GM18858 (cell line): Measurements from ENCODE around the gene ZNRF1.
"Not testable (repeated sequence)": the region's sequence is repeated elsewhere in the genome, so short reads cannot be mapped to it uniquely, and the experiment has no call there.

Source experiments
- ATAC-seq: cut with Tn5 transposase; IDR thresholded peaks from one replicate; pipeline ENCODE4 v1.9.1; 2021; ENCODE audit not compliant: unreplicated experiment

Gene ZNRF1

DNA sequence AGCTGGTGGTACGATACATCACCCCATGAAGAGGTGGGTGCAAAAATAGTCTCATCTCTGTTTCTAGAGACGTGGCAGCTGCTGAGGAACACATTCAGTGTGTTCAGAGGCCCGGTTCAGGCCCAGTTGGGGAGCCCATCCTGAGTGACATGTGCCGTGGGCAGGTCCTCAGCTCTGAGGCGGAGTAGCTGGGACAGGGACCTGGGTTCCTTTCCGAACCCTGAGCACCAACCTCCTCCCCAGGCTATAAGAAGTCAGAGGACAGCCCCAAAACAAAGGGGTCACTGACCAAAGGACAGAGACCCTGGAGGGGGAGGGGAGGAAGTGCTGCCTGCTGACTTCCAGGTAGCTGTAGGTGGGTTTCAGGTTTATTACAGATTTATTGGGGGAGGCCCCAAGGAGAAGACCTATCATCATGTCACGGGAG lies 112.7 kb downstream of the ZNRF1 start:
- no peak for ATAC-seq

DNA sequence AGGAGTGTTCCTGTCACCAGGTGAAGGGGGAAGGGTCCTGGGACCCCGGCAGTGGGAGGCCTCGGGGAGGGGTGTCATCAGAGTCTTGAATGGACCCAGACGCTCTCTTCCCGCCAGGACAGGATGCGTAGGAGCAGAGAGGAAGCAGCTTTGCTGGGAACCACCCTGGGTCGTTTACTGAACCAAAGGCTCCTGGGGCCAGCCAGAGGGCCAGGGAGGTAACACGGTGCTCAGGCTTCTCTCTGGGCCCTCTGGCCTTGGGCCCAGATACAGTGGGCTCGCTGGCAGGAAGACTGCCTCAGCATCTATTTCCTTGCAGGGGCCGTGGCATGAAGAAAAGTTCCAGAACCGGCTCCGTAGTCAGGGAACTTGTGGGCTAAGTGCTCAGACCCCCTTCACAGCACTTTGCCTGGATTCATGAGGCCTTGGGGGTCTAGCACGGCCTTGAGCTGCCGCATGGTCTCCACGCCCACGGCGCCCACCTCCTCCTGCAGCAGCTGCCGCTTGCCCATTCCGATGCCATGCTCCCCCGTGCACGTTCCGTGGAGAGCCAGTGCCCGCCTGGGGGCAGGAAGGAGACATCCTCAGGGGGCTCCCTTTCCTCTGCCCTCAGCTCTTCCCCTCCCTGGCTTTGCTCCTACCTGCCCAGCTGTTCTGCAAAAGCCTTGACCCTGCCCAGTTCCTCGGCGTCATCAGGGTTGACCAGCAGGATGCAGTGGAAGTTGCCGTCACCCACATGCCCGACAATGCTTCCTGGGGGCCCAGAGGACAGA lies 113.3 kb downstream of the ZNRF1 start:
- no peak for ATAC-seq

GRCh38 chr16:75112734-75113491 lies 114.1 kb downstream of the ZNRF1 start:
- no peak for ATAC-seq

DNA sequence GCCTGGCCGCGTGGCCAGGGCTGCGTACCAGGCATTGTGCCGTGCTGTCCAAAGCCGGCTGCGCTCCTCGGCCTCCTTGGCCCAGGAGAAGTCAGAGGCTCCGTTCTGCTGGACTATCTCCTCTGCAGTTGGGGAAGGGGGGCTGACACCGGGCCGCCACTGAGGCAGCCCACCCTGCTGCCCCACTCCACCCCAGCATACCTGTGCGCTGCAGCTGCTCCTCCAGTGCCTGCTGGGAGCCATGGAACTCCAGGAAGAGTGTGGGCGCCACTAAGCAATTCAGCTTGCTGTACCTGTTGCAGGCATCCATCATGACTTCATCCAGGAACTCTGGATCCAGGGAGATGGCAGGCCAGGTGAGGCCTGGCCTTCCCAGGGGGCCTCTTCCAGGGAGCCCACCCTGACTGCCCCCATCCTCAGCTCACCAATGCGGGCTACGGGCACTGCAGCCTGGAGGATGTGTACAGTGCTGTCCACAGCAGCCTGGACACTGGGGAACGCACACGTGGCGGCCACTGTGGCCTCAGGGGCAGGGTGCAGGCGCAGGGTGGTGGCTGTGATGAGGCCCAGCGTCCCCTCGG lies 114.8 kb downstream of the ZNRF1 start:
- no peak for ATAC-seq

DNA sequence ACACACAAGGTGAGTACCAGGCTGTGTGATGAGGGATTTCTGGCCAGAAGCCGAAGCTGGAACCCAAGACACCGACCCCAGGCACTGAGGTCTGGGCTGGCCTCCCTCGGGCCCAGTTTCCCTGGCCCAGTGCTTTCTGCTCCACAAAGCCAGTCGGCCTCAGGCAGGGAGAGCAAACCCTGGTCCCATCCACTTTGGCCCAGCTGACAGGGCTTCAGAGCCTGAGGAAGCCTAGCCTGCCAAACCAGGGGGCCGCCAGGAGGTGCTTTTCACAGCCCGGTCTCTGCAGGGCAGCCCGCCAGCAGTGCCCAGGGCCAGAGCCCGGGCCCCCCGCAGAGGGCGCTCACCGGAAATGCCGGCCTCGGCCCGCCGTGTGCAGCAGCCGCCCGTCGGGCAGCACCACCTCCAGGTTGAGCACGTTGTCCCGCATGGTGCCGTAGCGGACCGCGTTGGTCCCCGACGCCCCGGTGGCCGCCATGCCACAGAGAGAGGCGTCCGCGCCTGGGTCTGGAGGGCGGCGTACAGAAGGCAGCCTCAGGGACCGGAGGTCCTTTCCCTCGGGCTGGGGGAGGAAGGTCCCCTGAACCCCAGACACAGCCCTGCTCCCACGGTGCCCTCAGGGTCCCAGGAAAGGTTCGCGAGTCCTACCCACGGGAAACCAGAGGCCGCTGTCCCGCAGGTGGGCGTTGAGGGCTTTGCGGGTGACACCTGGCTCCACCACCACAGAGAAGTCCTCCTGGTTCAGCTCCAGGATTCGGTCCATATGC lies 115.5 kb downstream of the ZNRF1 start:
- ATAC-seq = no peak

DNA sequence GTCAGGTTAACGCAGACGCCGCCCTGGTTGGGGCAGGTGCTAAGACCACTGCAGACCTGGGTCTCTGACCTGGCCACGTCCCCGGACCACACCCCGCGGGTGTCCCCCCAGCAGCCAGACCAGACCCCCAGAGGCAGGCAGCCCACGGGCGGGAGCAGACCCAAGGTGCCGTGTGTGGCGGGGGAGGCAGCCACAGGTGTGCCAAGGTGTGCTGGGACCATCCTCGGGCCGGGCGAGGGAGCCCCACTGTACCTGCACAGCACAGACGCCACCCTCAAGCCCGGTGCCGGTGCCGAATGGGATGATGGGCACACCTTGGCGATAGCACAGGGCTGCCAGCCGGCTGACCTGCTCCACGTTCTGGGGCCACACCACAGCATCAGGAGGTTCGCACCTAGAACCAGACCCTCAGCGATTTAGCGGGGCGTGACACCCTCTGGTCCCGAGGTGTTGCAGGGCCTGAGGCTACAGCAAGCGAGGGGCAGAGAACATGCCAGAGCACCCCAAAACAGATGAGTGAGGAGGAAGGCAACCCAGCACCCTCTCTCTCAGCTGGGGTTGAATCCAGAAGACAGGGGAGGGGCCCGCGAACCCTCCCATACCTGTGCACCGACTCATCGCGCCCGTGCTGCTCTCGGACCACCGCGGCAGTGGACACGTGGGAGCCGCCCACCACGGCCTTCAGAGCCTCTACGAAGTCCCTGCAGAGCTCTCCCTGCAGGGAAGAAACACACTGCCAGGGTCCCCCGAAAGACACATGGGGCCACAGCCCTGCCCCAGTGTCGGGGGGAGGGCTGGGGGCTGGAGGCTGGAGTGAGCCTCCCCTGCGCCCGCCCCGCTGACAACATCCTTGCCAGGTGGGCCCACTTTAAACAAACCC lies 116.4 kb downstream of the ZNRF1 start:
- ATAC-seq = no peak

DNA sequence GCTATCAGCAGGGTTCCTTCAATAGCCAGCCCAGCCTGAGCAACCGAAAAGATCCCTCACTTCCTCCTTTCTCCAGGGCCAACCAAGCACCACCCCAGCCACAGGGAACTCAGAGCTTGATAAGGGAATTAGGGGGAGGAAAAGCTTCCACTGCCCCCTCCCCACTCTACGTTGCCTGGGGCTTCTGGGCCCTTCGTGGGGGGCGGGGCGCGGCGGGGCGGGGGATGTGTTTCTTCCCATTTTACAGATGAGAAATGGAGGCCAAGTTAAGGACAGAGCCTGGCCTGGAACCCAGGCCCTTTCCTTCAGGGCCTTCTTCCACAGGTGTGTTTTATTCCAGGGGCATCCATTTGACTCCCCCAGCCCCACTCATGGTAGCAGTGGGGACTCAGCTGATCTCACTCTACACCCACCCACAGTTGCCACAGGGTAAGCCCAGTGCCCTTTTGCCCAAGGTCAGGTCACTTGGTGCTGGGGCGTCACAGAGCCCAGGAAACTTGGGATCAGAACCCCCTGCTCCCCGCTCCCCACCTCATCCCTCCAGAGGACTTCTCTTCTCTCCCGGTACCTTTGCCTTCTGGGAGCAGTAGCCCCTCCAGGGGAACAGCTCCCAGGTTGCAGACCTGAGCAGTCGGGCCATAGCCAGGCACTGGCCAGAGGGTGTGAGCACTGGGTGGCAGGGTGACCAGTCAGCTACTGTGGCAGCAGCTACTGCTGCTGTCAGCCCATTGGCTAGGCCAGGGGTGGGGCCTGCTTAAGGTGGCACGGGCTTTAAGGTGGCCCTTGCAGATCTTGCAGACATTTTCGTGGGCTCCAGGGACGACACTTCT lies 117.5 kb downstream of the ZNRF1 start, which contains the start of gene LDHD:
LDHD (minus strand) TSS at position 700 of the 830 bp plus-strand sequence; CDS start at position 640, 60 bp downstream.
- ATAC-seq = no peak

DNA sequence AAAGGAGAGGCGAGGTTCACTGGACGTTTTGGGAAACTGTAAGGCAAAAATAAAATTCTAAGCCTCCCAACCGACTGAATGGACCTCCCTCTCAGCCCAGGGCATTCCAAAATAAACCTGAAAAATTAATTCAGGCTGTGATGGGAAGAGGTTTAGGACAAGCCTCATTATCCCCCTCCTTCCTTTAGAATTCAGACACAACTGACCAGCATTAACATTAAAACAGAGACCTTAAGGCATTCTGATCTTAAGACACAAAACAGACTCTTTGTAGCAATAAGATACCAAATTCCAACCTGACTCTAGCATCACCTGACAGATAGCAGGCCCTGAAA lies 118.1 kb downstream of the ZNRF1 start:
- ATAC-seq = no peak

- no peak for ATAC-seq
Measured at GRCh38 chr16:75118943-75119539, 120.2 kb downstream of the ZNRF1 start.

- no peak for ATAC-seq
Measured at GRCh38 chr16:75120253-75120652, 121.4 kb downstream of the ZNRF1 start.

- no peak for ATAC-seq
Measured at GRCh38 chr16:75121949-75122568, 123.2 kb downstream of the ZNRF1 start.

DNA sequence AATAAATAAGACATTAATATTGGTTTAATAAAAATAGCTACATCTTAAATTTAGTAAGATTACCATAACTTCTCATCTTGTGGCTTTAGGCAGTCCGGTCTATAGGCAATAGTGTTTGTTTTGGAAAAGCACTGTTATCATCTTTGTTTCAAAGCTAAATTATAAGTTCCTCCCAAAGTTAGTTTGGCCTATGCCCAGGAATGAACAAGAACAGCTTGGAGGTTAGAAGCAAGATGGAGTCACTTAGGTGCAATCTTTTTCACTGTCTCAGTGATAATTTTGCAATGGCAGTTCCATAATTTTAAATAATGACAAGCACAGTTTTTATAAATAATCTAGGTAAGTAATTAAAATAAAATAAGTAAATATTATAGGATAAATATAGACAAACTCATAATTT lies 123.8 kb downstream of the ZNRF1 start:
- ATAC-seq = no peak

- no peak for ATAC-seq
Measured at GRCh38 chr16:75127713-75128415, 129.0 kb downstream of the ZNRF1 start.

GRCh38 chr16:75129421-75130149 lies 130.8 kb downstream of the ZNRF1 start:
- not testable (repeated sequence) for ATAC-seq

DNA sequence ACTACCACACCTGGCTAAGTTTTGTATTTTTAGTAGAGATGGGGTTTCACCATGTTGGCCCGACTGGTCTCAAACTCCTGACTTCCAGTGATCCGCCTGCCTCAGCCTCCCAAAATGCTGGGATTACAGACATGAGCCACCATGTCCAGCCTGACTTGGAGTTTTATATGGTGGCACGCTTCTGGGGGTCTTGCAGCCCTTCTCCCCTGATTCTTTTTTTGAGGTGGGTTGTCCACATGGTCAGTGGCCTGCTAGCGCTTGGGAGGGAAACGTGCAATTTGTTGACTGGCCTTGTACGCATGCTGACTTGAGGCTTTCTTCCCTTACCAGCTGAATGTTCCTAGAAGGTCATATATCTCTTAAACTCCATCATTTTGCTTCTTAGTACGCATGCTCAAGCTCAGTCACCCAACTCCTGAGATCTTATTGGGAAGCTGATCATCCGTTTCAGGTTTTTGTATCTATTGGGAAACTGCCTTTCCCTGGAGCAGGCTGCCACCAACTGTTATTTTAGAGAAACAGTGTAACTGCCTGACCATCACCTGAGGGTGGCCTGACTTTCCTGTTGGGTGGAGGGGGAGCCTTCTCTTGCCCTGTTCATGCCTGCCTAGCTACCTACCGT lies 131.4 kb downstream of the ZNRF1 start:
- ATAC-seq = no peak

DNA sequence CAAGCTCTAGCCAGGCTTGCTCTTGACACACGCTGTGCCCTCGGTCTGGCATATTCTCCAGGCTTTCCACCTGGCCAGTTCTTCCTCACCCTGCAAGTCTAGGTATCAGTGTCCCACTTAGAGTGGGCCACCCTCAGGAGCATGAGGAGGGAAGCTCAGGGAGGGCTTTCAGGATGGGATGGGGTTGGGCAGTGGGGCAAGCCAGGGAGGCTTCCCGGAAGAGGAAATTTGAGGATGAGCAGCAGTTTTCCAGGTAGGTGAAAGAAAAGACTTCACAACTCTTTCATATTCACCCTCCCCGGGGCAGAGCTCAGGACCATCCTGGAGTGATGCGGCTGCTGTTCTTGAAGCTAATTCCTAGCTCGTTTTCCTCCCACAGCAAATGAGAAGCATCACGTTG lies 132.3 kb downstream of the ZNRF1 start:
- no peak for ATAC-seq

DNA sequence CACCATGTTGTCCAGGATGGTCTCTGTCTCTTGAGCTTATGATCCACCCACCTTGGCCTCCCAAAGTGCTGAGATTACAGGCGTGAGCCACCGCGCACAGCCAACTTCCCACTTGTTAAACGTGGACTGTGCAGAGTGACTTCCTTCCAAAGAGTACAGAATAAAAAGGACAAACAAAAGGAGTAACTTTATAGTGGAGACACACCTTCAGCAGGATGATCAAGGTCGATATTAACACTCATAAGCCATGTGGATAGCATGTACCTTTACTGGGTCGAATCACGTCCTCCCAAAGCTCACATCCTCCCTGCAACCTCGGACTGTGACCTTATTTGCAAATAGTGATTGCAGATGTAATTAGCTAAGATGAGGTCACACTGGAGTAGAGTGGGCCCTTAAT lies 139.4 kb downstream of the ZNRF1 start:
- ATAC-seq = no peak
